ENCODE results near the gene SPATS2. TPM values are rescaled to one million over a fixed set of nuclear protein-coding genes. Genes with fewer than 3 reads are reported as not detected.

The SPATS2 gene
- total and polyA plus RNA-seq, 2 donors from 2014 or later = 10.0 to 23.7 TPM

GRCh38 chr12:49524660-49525324 lies 157.5 kb downstream of the SPATS2 start:
- intact Hi-C loops (cut with DNase I) = no loop called here
- no peak for FAIRE-seq
- Histone ChIP-seq H3K9me3 (ENCODE audit: control insufficient read depth in 2 of 3, insufficient read depth in 1 of 3, low read length in 3 of 3) (no peaks in the 10 kb centered on the region), H3K9ac (ENCODE audit: low read length in 3 of 3) (no peak overlapping the region), H3K27me3 (ENCODE audit: control insufficient read depth, insufficient read depth, low read length) (no peaks in the 10 kb centered on the region), H3K4me3 (ENCODE audit: low read length in 3 of 3) (no peak overlapping the region), H3K27ac (ENCODE audit: low read depth in 2 of 2, low read length in 2 of 2) (no peak overlapping the region), H3K4me1 (ENCODE audit: control insufficient read depth in 2 of 3, insufficient read depth in 2 of 3, low read depth in 1 of 3, low read length in 3 of 3) (no peaks in the 10 kb centered on the region), H3K36me3 (ENCODE audit: control insufficient read depth in 2 of 3, insufficient read depth in 3 of 3, low read length in 3 of 3) (peaks cover 0 to 10% (median 4%) of the 10 kb centered on the region in 3 donors)
- DNase-seq = no peak
- no peak for TF ChIP-seq CTCF (IDR thresholded peaks at IDR 0.05; ENCODE audit: borderline replicate concordance, extremely low read depth, insufficient read depth)

- no peaks in the 10 kb centered on the region for H3K9me3 ChIP-seq (ENCODE audit: control insufficient read depth in 2 of 3, insufficient read depth in 1 of 3, low read length in 3 of 3)
- DNase-seq (no peak), FAIRE-seq (no peak)
- no peaks in the 10 kb centered on the region for H3K27me3 ChIP-seq (ENCODE audit: control insufficient read depth, insufficient read depth, low read length)
- no peak overlapping the region for H3K9ac ChIP-seq (ENCODE audit: low read length in 3 of 3)
- no peak overlapping the region for H3K4me3 ChIP-seq (ENCODE audit: low read length in 3 of 3)
- H3K27ac ChIP-seq (ENCODE audit: low read depth in 2 of 2, low read length in 2 of 2) = no peak overlapping the region
- peaks cover 0 to 10% (median 4%) of the 10 kb centered on the region in 3 donors for H3K36me3 ChIP-seq (ENCODE audit: control insufficient read depth in 2 of 3, insufficient read depth in 3 of 3, low read length in 3 of 3)
- TF ChIP-seq CTCF (IDR thresholded peaks at IDR 0.05; ENCODE audit: borderline replicate concordance, extremely low read depth, insufficient read depth) = no peak
- intact Hi-C loops (cut with DNase I) = no loop called here
- H3K4me1 ChIP-seq (ENCODE audit: control insufficient read depth in 2 of 3, insufficient read depth in 2 of 3, low read depth in 1 of 3, low read length in 3 of 3) = no peaks in the 10 kb centered on the region
These were observed 158.7 kb downstream of the SPATS2 start for GRCh38 chr12:49525942-49526341.

GRCh38 chr12:49527361-49528130 lies 160.3 kb downstream of the SPATS2 start:
- Histone ChIP-seq H3K4me1 (ENCODE audit: control insufficient read depth in 2 of 3, insufficient read depth in 2 of 3, low read depth in 1 of 3, low read length in 3 of 3) (no peaks in the 10 kb centered on the region), H3K36me3 (ENCODE audit: control insufficient read depth in 2 of 3, insufficient read depth in 3 of 3, low read length in 3 of 3) (peaks cover 0 to 10% (median 4%) of the 10 kb centered on the region in 3 donors), H3K9me3 (ENCODE audit: control insufficient read depth in 2 of 3, insufficient read depth in 1 of 3, low read length in 3 of 3) (no peaks in the 10 kb centered on the region), H3K27ac (ENCODE audit: low read depth in 2 of 2, low read length in 2 of 2) (no peak overlapping the region), H3K27me3 (ENCODE audit: control insufficient read depth, insufficient read depth, low read length) (no peaks in the 10 kb centered on the region), H3K9ac (ENCODE audit: low read length in 3 of 3) (no peak overlapping the region), H3K4me3 (ENCODE audit: low read length in 3 of 3) (no peak overlapping the region)
- DNase-seq (peak; percentile 72 to 89 (median 84)), FAIRE-seq (no peak)
- intact Hi-C loops (cut with DNase I) = no loop called here
- no peak for TF ChIP-seq CTCF (IDR thresholded peaks at IDR 0.05; ENCODE audit: borderline replicate concordance, extremely low read depth, insufficient read depth)

Measured in kidney (tissue), 14 donors.